Lower lobe of right lung (tissue), 2 donors: ENCODE measurements around the gene SHISAL1. TPM values are rescaled to one million over a fixed set of nuclear protein-coding genes. Genes with fewer than 3 reads are reported as not detected.

Experiments used
- ATAC-seq, 2 donors: fragments of 200-7000 bp; cut with Tn5 transposase; one replicate each; pipeline ENCODE4 v1.9.1; 2020 to 2022; ENCODE audit warnings: mild to moderate bottlenecking in 2 of 2, moderate library complexity in 2 of 2
- DNase-seq: peaks from one replicate; pipeline ENCODE4 v3.0.0-alpha.2; 2020
- H3K27ac ChIP-seq: fragments of 200-600 bp; one replicate; pipeline ENCODE4 v1.8.0; 2022
- H3K27me3 ChIP-seq: fragments of 200-600 bp; one replicate; pipeline ENCODE4 v1.8.0; 2022; ENCODE audit warnings: low read depth
- H3K36me3 ChIP-seq: fragments of 200-600 bp; one replicate; pipeline ENCODE4 v1.8.0; 2022; ENCODE audit warnings: mild to moderate bottlenecking
- H3K4me1 ChIP-seq: fragments of 200-600 bp; one replicate; pipeline ENCODE4 v1.8.0; 2022
- H3K4me3 ChIP-seq: fragments of 200-600 bp; one replicate; pipeline ENCODE4 v1.8.0; 2022; ENCODE audit warnings: mild to moderate bottlenecking
- H3K9me3 ChIP-seq: fragments of 200-600 bp; one replicate; pipeline ENCODE4 v1.8.0; 2022
- intact Hi-C: fragments of 100-400 bp; cut with DNase I; formaldehyde crosslinking; loops from one replicate; pipeline ENCODE4 v1.11.0; 2022
- total RNA-seq: library from RNA; stranded (reverse); fragmentation: NEBNext Ultra II Directional; extraction: Animal tissue kit (Norgen Biotek cat#: 25700); gene quantifications from one replicate; pipeline ENCODE4 v1.2.1, GENCODE V29; 2021
- TF ChIP-seq, protein P1 (sequence below): fragments of 200-600 bp; IDR thresholded peaks from one replicate; pipeline ENCODE4 v1.8.0; 2022; ENCODE audit warnings: antibody characterized with exemption, mild to moderate bottlenecking
- donor health status: DM: no; HTN: yes; CAD: no; lungs with severe emphysema.

Gene SHISAL1
- total RNA-seq, 1 donor from 2014 or later = 0.32 TPM

DNA sequence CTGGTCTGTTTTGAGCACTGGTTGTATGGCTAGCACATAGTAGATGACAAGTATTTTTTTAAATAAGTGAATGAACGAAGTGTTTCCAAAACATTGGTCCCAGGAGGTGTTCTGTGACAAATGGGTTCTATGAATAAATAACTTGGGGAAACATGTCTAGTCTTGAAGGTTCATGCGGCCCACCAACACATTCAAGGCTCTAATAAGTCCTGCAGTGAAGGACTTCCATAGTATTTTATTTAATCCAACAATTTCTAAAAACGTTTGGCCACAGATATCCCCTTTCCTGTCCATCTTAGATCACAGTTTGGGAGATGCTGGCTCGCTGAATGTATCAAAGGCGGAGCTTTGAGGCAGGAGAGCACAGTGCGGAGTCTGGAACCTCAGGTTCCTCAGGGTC lies 109.5 kb downstream of the SHISAL1 start:
- Histone ChIP-seq H3K27ac (no peak overlapping the region), H3K9me3 (no peaks in the 10 kb centered on the region), H3K4me3 (no peak overlapping the region), H3K27me3 (peaks cover 10% of the 10 kb centered on the region), H3K4me1 (no peaks in the 10 kb centered on the region), H3K36me3 (peaks cover 14% of the 10 kb centered on the region)
- ATAC-seq (no peak), DNase-seq (no peak)
- TF ChIP-seq, protein P1, sequence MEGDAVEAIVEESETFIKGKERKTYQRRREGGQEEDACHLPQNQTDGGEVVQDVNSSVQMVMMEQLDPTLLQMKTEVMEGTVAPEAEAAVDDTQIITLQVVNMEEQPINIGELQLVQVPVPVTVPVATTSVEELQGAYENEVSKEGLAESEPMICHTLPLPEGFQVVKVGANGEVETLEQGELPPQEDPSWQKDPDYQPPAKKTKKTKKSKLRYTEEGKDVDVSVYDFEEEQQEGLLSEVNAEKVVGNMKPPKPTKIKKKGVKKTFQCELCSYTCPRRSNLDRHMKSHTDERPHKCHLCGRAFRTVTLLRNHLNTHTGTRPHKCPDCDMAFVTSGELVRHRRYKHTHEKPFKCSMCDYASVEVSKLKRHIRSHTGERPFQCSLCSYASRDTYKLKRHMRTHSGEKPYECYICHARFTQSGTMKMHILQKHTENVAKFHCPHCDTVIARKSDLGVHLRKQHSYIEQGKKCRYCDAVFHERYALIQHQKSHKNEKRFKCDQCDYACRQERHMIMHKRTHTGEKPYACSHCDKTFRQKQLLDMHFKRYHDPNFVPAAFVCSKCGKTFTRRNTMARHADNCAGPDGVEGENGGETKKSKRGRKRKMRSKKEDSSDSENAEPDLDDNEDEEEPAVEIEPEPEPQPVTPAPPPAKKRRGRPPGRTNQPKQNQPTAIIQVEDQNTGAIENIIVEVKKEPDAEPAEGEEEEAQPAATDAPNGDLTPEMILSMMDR = no peak
- intact Hi-C loops = no loop called here

DNA sequence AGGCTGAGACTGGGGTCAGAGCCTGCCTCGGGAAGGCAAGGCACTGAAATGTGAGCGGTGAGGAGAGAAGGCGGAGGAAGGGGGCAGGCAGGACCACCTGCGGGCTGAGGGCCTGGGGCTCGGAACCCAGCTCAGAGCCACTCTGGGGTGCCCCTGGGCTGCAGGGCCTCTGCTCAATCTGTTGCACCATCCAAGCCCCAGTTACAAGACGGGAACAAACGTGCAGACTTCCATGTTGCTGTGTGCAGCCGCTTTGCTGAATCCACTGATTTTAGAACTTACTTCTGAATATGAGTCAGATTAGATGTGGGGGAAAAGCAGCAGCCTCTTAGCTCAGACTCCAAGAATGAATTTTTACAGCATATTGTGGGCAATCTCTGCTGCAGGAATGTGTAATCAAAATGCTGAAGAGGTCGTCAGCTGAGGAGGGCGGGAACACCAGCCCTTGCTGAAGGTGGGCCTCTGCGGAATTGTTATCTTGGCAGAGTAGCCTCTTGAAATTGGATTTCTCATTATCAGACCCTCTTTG lies 110.4 kb downstream of the SHISAL1 start:
- DNase-seq (no peak), ATAC-seq (no peak)
- no peaks in the 10 kb centered on the region for H3K4me1 ChIP-seq
- intact Hi-C loops = no loop called here
- no peak overlapping the region for H3K27ac ChIP-seq
- no peak overlapping the region for H3K4me3 ChIP-seq
- H3K36me3 ChIP-seq = peaks cover 17% of the 10 kb centered on the region
- no peaks in the 10 kb centered on the region for H3K9me3 ChIP-seq
- peaks cover 10% of the 10 kb centered on the region for H3K27me3 ChIP-seq
- TF ChIP-seq, protein P1 = no peak

DNA sequence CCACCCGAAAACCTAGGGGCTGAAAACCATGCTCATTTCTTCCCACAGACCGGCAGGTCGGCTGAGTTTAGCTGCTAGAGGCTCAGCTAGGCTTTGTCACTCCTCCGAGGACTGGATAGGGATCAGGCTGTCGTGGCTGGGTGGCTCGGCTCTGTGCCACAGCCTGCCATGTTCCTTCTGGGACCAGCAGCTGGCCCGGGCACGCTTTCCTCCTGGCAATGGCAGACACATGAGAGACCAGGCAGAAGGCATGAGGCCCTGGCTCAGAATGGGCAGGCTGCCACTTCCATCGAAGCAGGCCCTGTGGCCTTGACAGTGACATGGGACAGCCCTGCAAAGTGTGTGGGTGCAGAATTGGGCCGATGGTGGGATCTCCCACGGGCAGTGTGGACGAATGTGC lies 111.1 kb downstream of the SHISAL1 start:
- Histone ChIP-seq H3K27ac (no peak overlapping the region), H3K4me1 (no peaks in the 10 kb centered on the region), H3K9me3 (no peaks in the 10 kb centered on the region), H3K27me3 (peaks cover 10% of the 10 kb centered on the region), H3K36me3 (peaks cover 17% of the 10 kb centered on the region), H3K4me3 (no peak overlapping the region)
- intact Hi-C loops = no loop called here
- TF ChIP-seq, protein P1 = no peak
- DNase-seq (no peak), ATAC-seq (no peak)

DNA sequence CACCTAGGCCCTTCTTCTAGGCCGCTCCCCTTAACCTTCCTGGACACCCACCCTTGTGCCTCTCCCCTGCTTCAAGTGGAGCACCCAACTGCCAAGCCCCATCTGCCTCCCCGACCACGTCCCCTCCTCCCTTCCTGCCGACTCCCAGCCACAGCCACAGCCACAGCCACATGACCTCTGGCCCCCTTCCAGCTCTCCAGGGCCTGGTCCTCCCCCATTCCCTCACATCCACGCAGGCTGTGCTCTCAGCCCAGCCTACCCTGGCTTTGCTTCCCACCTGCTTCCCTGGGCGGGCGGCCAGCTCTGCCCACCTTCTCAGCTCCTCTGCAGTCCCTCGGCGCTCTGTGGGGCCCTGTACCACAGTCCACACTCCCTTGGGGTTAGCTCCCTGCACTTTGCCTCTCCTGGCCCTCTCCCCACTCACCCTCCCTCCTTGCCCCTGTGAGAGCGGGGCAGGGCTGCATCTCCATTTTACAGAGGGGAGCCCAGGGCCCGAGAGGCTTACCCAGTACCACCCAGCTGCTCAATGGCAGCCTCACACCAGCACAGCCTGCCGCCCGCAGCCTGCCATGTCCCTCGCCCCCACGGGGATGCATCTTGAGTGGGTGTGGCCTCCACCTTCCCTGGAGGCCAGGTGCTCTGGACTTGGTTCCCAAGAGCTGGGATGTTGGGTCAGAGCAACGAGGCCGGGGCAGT lies 111.7 kb downstream of the SHISAL1 start:
- TF ChIP-seq, protein P1 = no peak
- intact Hi-C loops = no loop called here
- H3K4me1 ChIP-seq = no peaks in the 10 kb centered on the region
- H3K27me3 ChIP-seq = peaks cover 14% of the 10 kb centered on the region
- no peak for ATAC-seq
- peaks cover 17% of the 10 kb centered on the region for H3K36me3 ChIP-seq
- H3K4me3 ChIP-seq = no peak overlapping the region
- no peak overlapping the region for H3K27ac ChIP-seq
- DNase-seq = no peak
- H3K9me3 ChIP-seq = no peaks in the 10 kb centered on the region

DNA sequence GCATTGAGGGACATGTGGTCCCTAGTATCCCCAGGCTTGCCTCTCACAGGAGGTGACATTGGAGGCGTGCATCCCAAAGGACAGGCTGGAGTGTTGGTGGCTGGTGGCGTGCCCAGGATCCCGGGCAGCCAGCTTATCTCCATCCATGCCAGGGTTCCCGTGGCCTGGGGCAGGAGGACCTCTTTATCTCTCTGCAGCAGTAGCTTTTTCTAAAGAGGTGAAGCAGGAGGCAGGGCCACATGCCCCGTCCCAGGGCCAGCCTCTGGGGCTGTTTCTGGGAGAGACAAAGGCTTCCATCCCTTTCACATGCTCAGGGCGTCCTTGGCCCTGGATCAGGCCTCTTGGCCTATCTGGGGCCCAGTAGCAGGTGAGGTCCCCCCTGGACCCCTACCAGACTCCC lies 112.3 kb downstream of the SHISAL1 start:
- Histone ChIP-seq H3K27me3 (peaks cover 14% of the 10 kb centered on the region), H3K4me1 (no peaks in the 10 kb centered on the region), H3K36me3 (peaks cover 17% of the 10 kb centered on the region), H3K27ac (no peak overlapping the region), H3K9me3 (no peaks in the 10 kb centered on the region), H3K4me3 (no peak overlapping the region)
- DNase-seq (no peak), ATAC-seq (no peak)
- intact Hi-C loops = no loop called here
- TF ChIP-seq, protein P1 = no peak
